ENCODE results near the gene SF3B4. TPM values are rescaled to one million over a fixed set of nuclear protein-coding genes. Genes with fewer than 3 reads are reported as not detected.

SF3B4 gene
- total and polyA plus RNA-seq, 2 of the 13 experiments (the other 11 are each of a cell fraction or from before 2014, with no cell fraction given): 13.8 to 14.8 TPM

GRCh38 chr1:149888247-149888998, 39.2 kb downstream of the SF3B4 start (continued):
- TF ChIP-seq ZMAT3 (CRISPR knock-in tag; conservative IDR thresholded peaks at IDR 0.05) (peak; percentile 50; the same call in 1 of the 2 replicates), SOX6 (IDR thresholded peaks at IDR 0.05) (no peak), SOX6 (CRISPR knock-in tag; IDR thresholded peaks at IDR 0.05) (peak; percentile 6; the same call in 1 of the 2 replicates), SOX13 (IDR thresholded peaks at IDR 0.05) (no peak), SOX13 (CRISPR knock-in tag; conservative IDR thresholded peaks at IDR 0.05 in 1 of 2, IDR thresholded peaks at IDR 0.05 in 1 of 2) (peak in 1 of 2 experiments; percentile 36; a peak in 1 of 4 replicates), ZNF281 (CRISPR knock-in tag; IDR thresholded peaks at IDR 0.05; ENCODE audit: borderline replicate concordance) (peak; percentile 93), ISX (CRISPR knock-in tag; conservative IDR thresholded peaks at IDR 0.05) (no peak), SNAI1 (CRISPR knock-in tag; IDR thresholded peaks at IDR 0.05; ENCODE audit: borderline replicate concordance) (no peak), TP53 (CRISPR knock-in tag; conservative IDR thresholded peaks at IDR 0.05) (0 out of 2 replicates have a peak, but pooled peaks have one; percentile 21), ZBTB34 (CRISPR knock-in tag; IDR thresholded peaks at IDR 0.05) (no peak), SKI (IDR thresholded peaks at IDR 0.05; ENCODE audit: partially characterized antibody) (no peak), CBX5 (CRISPR knock-in tag; IDR thresholded peaks at IDR 0.05; ENCODE audit: borderline replicate concordance) (peak; percentile 16; the same call in 1 of the 2 replicates), SALL2 (CRISPR knock-in tag; IDR thresholded peaks at IDR 0.05) (0 out of 2 replicates have a peak, but pooled peaks have one; percentile 51), ZNF160 (CRISPR knock-in tag; IDR thresholded peaks at IDR 0.05) (0 out of 2 replicates have a peak, but pooled peaks have one; percentile 30), HHEX (CRISPR knock-in tag; IDR thresholded peaks at IDR 0.05) (no peak), MAZ (IDR thresholded peaks at IDR 0.05; ENCODE audit: borderline replicate concordance, low read depth, low read length) (no peak), MAZ (CRISPR knock-in tag; IDR thresholded peaks at IDR 0.05; ENCODE audit: low read depth) (0 out of 2 replicates have a peak, but pooled peaks have one; percentile 23), HOMEZ (CRISPR knock-in tag; IDR thresholded peaks at IDR 0.05; ENCODE audit: low read depth) (0 out of 2 replicates have a peak, but pooled peaks have one; percentile 15)
- TF ChIP-seq, protein P1, sequence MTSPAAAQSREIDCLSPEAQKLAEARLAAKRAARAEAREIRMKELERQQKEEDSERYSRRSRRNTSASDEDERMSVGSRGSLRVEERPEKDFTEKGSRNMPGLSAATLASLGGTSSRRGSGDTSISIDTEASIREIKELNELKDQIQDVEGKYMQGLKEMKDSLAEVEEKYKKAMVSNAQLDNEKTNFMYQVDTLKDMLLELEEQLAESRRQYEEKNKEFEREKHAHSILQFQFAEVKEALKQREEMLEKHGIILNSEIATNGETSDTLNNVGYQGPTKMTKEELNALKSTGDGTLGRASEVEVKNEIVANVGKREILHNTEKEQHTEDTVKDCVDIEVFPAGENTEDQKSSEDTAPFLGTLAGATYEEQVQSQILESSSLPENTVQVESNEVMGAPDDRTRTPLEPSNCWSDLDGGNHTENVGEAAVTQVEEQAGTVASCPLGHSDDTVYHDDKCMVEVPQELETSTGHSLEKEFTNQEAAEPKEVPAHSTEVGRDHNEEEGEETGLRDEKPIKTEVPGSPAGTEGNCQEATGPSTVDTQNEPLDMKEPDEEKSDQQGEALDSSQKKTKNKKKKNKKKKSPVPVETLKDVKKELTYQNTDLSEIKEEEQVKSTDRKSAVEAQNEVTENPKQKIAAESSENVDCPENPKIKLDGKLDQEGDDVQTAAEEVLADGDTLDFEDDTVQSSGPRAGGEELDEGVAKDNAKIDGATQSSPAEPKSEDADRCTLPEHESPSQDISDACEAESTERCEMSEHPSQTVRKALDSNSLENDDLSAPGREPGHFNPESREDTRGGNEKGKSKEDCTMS (CRISPR knock-in tag; conservative IDR thresholded peaks at IDR 0.05): no peak

Data from HepG2 (cell line).